NCI-H1092 (cell line): ENCODE measurements around the gene FAM186B.
A peak's percentile ranks its signal among the peaks of the same experiment; 100 is the strongest.
"Not testable (repeated sequence)": the region's sequence is repeated elsewhere in the genome, so short reads cannot be mapped to it uniquely, and the experiment has no call there.

ENCODE experiments used
- DNase-seq: peaks from one replicate; lab custom pipeline; 2025; lab: John Stamatoyannopoulos, UW

FAM186B gene

GRCh38 chr12:49635656-49636055 is 30.2 kb upstream of the FAM186B start:
- DNase-seq: no peak

- no peak for DNase-seq
Measured at GRCh38 chr12:49635036-49635435, 29.6 kb upstream of the FAM186B start.

- no peak for DNase-seq
Measured at GRCh38 chr12:49633703-49634345, 28.4 kb upstream of the FAM186B start.

GRCh38 chr12:49632986-49633702 is 27.7 kb upstream of the FAM186B start:
- DNase-seq: no peak

GRCh38 chr12:49632401-49632800 is 27.0 kb upstream of the FAM186B start:
- DNase-seq: no peak

GRCh38 chr12:49631336-49631907 is 26.0 kb upstream of the FAM186B start:
- DNase-seq: no peak

GRCh38 chr12:49627752-49628360 is 22.4 kb upstream of the FAM186B start:
- no peak for DNase-seq

- no peak for DNase-seq
Measured at GRCh38 chr12:49626836-49627235, 21.4 kb upstream of the FAM186B start.

GRCh38 chr12:49626169-49626835 is 20.9 kb upstream of the FAM186B start:
- DNase-seq: no peak

- no peak for DNase-seq
Measured at GRCh38 chr12:49624921-49625577, 19.6 kb upstream of the FAM186B start.

GRCh38 chr12:49623142-49623904 is 17.9 kb upstream of the FAM186B start, which contains the start of gene PRPF40B:
PRPF40B (plus strand) TSS chr12:49623561; CDS start chr12:49623591, 30 bp downstream.
- peak; percentile 73 for DNase-seq

- no peak for DNase-seq
Measured at GRCh38 chr12:49622501-49623141, 17.2 kb upstream of the FAM186B start.

- no peak for DNase-seq
Measured at GRCh38 chr12:49621651-49622500, 16.4 kb upstream of the FAM186B start.

GRCh38 chr12:49619286-49619685 is 13.8 kb upstream of the FAM186B start:
- no peak for DNase-seq

- no peak for DNase-seq
Measured at GRCh38 chr12:49618576-49618975, 13.1 kb upstream of the FAM186B start.

- no peak for DNase-seq
Measured at GRCh38 chr12:49616533-49617219, 11.2 kb upstream of the FAM186B start.

GRCh38 chr12:49615725-49616124 is 10.3 kb upstream of the FAM186B start:
- no peak for DNase-seq

- DNase-seq: no peak
Measured at GRCh38 chr12:49612210-49612609, 6.8 kb upstream of the FAM186B start.

GRCh38 chr12:49610785-49611184 is 5.3 kb upstream of the FAM186B start:
- not testable (repeated sequence) for DNase-seq
